Measurements from ENCODE around the gene TAX1BP1. TPM values are rescaled to one million over a fixed set of nuclear protein-coding genes. Genes with fewer than 3 reads are reported as not detected.

TAX1BP1 gene
- total and polyA plus RNA-seq, 2 donors (not counting 3 experiments of a cell fraction or from before 2014, with no cell fraction given) = 77.7 to 93.2 TPM

DNA sequence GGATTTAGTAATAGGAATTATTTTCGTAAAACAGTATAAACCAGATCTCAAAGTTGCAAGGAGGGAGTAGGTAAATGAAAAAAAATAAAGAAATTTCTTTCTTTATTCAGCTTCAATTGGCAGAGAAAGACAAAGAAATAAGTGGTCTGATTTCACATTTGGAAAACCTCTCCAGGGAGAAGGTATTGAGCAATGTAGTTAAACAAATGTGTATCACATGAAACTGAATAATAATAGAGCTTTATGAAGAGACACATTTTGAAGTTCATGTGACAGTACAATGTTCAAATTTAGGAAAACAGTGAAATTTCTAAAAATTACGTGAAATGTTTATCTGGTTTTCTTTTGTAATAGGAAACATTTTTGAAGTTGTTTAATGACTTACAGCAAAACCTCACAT lies 63.0 kb downstream of the TAX1BP1 start:
- no peak for FAIRE-seq
- no peak overlapping the region for H3K27ac ChIP-seq (ENCODE audit: insufficient read depth, low read depth, low read length)
- H3K9me1 ChIP-seq (replicated peaks; ENCODE audit: control insufficient read depth, extremely low read depth, insufficient read depth, low read length) = no peaks in the 10 kb centered on the region
- no peak overlapping the region for H3K4me2 ChIP-seq (ENCODE audit: insufficient read depth, low read length)
- H3K4me1 ChIP-seq (ENCODE audit: control insufficient read depth, extremely low read depth, insufficient read depth, low read length) = no peaks in the 10 kb centered on the region
- no peaks in the 10 kb centered on the region for H4K20me1 ChIP-seq (replicated peaks; ENCODE audit: control insufficient read depth, extremely low read depth, insufficient read depth, low read length)
- POLR2A ChIA-PET = no interaction called here
- dilution Hi-C loops (cut with MboI; ENCODE audit: extremely low pct_ligation_motif_present, low sequenced_read_pairs) = no loop called here
- no peak for DNase-seq (ENCODE audit: low read depth, low spot score)
- BruUV-seq (replicated peaks) = no TSS peak
- H3K9me3 ChIP-seq (replicated peaks; ENCODE audit: control insufficient read depth, insufficient read depth, low read length) = no peaks in the 10 kb centered on the region
- H3K36me3 ChIP-seq (ENCODE audit: control insufficient read depth in 2 of 2, extremely low read depth in 1 of 2, insufficient read depth in 2 of 2, low read length in 2 of 2) = no peaks in the 10 kb centered on the region
- no peak overlapping the region for H3K9ac ChIP-seq (replicated peaks; ENCODE audit: extremely low read depth, insufficient read depth, low read length)
- H3K79me2 ChIP-seq (ENCODE audit: control insufficient read depth, insufficient read depth, low read length) = no peaks in the 10 kb centered on the region
- H2AFZ ChIP-seq (ENCODE audit: low read depth, low read length) = no peak overlapping the region
- TF ChIP-seq FOS (IDR thresholded peaks at IDR 0.05; ENCODE audit: borderline replicate concordance, insufficient read depth, low read length) (no peak), GATA2 (IDR thresholded peaks at IDR 0.05; ENCODE audit: insufficient read depth, insufficient read length, low read depth, low read length) (no peak), JUN (IDR thresholded peaks at IDR 0.05; ENCODE audit: borderline replicate concordance, insufficient read depth, insufficient read length, low read depth) (no peak), MYC (IDR thresholded peaks at IDR 0.05; ENCODE audit: low read depth, low read length) (no peak), EZH2 (IDR thresholded peaks at IDR 0.05; ENCODE audit: borderline replicate concordance, low read depth, low read length, severe bottlenecking) (no peak), POLR2AphosphoS5 (IDR thresholded peaks at IDR 0.05; ENCODE audit: insufficient read depth, low read depth, low read length) (no peak)
- TF ChIP-seq, protein P1, sequence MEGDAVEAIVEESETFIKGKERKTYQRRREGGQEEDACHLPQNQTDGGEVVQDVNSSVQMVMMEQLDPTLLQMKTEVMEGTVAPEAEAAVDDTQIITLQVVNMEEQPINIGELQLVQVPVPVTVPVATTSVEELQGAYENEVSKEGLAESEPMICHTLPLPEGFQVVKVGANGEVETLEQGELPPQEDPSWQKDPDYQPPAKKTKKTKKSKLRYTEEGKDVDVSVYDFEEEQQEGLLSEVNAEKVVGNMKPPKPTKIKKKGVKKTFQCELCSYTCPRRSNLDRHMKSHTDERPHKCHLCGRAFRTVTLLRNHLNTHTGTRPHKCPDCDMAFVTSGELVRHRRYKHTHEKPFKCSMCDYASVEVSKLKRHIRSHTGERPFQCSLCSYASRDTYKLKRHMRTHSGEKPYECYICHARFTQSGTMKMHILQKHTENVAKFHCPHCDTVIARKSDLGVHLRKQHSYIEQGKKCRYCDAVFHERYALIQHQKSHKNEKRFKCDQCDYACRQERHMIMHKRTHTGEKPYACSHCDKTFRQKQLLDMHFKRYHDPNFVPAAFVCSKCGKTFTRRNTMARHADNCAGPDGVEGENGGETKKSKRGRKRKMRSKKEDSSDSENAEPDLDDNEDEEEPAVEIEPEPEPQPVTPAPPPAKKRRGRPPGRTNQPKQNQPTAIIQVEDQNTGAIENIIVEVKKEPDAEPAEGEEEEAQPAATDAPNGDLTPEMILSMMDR (IDR thresholded peaks at IDR 0.05; ENCODE audit: extremely low read depth in 1 of 2, insufficient read depth in 1 of 2, low read depth in 1 of 2, low read length in 2 of 2) = no peak
- TF ChIP-seq, protein P2, sequence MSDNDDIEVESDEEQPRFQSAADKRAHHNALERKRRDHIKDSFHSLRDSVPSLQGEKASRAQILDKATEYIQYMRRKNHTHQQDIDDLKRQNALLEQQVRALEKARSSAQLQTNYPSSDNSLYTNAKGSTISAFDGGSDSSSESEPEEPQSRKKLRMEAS (IDR thresholded peaks at IDR 0.05; ENCODE audit: insufficient read depth, insufficient read length) = no peak
- H3K27me3 ChIP-seq (ENCODE audit: control insufficient read depth in 2 of 2, insufficient read depth in 2 of 2, low read length in 2 of 2) = no peaks in the 10 kb centered on the region
- no peak overlapping the region for H3K4me3 ChIP-seq (replicated peaks in 1 of 3; ENCODE audit: insufficient read depth in 1 of 3, low read depth in 1 of 3, low read length in 3 of 3)
- intact Hi-C loops (cut with micrococcal nuclease) = no loop called here
- CTCF ChIA-PET = interaction anchor here (1.1 to 1.6 kb wide), 3 partner anchors 12 to 607 kb away, joined by 3 read pairs; no protein-coding TSS in a partner anchor

Data from endothelial cell of umbilical vein (primary cell).